C4-2B (cell line): ENCODE results near the gene PIP4P1.

Experiments
- CTCF ChIP-seq: fragments of 450-650 bp; conservative IDR thresholded peaks from 2 replicates; pipeline ENCODE4 v1.5.1; 2017; ENCODE audit warnings: mild to moderate bottlenecking
- ZFX ChIP-seq: fragments of 450-650 bp; IDR thresholded peaks from 2 replicates; pipeline ENCODE4 v1.6.1; 2017

GRCh38 chr14:20493634-20494033 is 32.4 kb upstream of the PIP4P1 start:
- TF ChIP-seq CTCF (no peak), ZFX (no peak)
